AG04450 (cell line): ENCODE data around the gene RAB15. TPM values are rescaled to one million over a fixed set of nuclear protein-coding genes. Genes with fewer than 3 reads are reported as not detected.
A peak's percentile ranks its signal among the peaks of the same experiment; 100 is the strongest.

ENCODE experiments used
- CTCF ChIA-PET: fragments of 300-600, 350-600 bp; formaldehyde crosslinking; extraction: SDS; loops from one replicate; lab custom pipeline; 2022; ENCODE audit warnings: antibody characterized with exemption, inconsistent platforms; lab: Charles Lee
- POLR2A ChIA-PET: fragments of 350-600 bp; formaldehyde crosslinking; extraction: SDS; loops from one replicate; lab custom pipeline; 2021; ENCODE audit warnings: antibody characterized with exemption, inconsistent platforms; lab: Yijun Ruan, JAX
- DNase-seq: peaks from one replicate; pipeline ENCODE4 v3.0.0-alpha.2; 2011; ENCODE audit warnings: low read depth, low spot score
- H3K27ac ChIP-seq: one replicate; pipeline ENCODE4 v1.5.1; 2012; ENCODE audit warnings: low read depth, low read length, control low read depth
- H3K27me3 ChIP-seq: one replicate; pipeline ENCODE4 v1.6.0; 2012; ENCODE audit warnings: low read length; ENCODE audit not compliant: control insufficient read depth, insufficient read depth
- H3K4me3 ChIP-seq: 2 replicates; pipeline ENCODE4 v1.5.1; 2011; ENCODE audit warnings: mild to moderate bottlenecking, low read depth, low read length, control low read depth
- H3K9me3 ChIP-seq: 2 replicates; pipeline ENCODE4 v1.5.1; 2012; ENCODE audit warnings: low read length; ENCODE audit not compliant: control insufficient read depth, insufficient read depth
- CTCF ChIP-seq: IDR thresholded peaks from 2 replicates; pipeline ENCODE4 v1.5.1; 2011; ENCODE audit warnings: low read depth, low read length, control low read depth, inconsistent platforms
- polyA plus RNA-seq: library from polyadenylated mRNA; depleted of rRNA; stranded (reverse); fragments of >200 nt; gene quantifications from 2 replicates; pipeline ENCODE4 v1.2.3, GENCODE V29; 2011

The RAB15 gene
- polyA plus RNA-seq, 1 experiment: 11.0 TPM

GRCh38 chr14:64919618-64920017 is 52.5 kb downstream of the RAB15 start:
- CTCF ChIA-PET: interaction anchor here (1.2 to 2.3 kb wide), 2 partner anchors 9 to 96 kb away, joined by 3 to 7 read pairs; no protein-coding TSS in a partner anchor

GRCh38 chr14:64919215-64919614 is 52.9 kb downstream of the RAB15 start:
- Histone ChIP-seq H3K27me3 (no peaks in the 10 kb centered on the region), H3K27ac (no peak overlapping the region), H3K4me3 (no peak overlapping the region), H3K9me3 (no peaks in the 10 kb centered on the region; the same call in 1 of the 2 replicates)
- TF ChIP-seq CTCF: no peak
- CTCF ChIA-PET: interaction anchor here (0.6 to 2.3 kb wide), 2 partner anchors 9 to 101 kb away, joined by 3 to 7 read pairs; no protein-coding TSS in a partner anchor
- no peak for DNase-seq
- POLR2A ChIA-PET: no interaction called here

More at GRCh38 chr14:64919618-64920017, 52.5 kb downstream of the RAB15 start:
- POLR2A ChIA-PET: no interaction called here
- no peaks in the 10 kb centered on the region; the same call in 1 of the 2 replicates for H3K9me3 ChIP-seq
- H3K4me3 ChIP-seq: no peak overlapping the region
- H3K27ac ChIP-seq: no peak overlapping the region
- no peak for DNase-seq
- TF ChIP-seq CTCF: no peak
- no peaks in the 10 kb centered on the region for H3K27me3 ChIP-seq

GRCh38 chr14:64918216-64918615 is 53.9 kb downstream of the RAB15 start:
- Histone ChIP-seq H3K4me3 (no peak overlapping the region), H3K9me3 (no peaks in the 10 kb centered on the region; the same call in 1 of the 2 replicates), H3K27me3 (no peaks in the 10 kb centered on the region), H3K27ac (no peak overlapping the region)
- POLR2A ChIA-PET: no interaction called here
- no peak for TF ChIP-seq CTCF
- CTCF ChIA-PET: interaction anchor here (0.5 to 1.3 kb wide), 3 partner anchors 95 to 616 kb away, joined by 3 to 4 read pairs (median 3); no protein-coding TSS in a partner anchor
- no peak for DNase-seq

- ChIA-PET POLR2A (interaction anchor here (1.1 kb wide), 1 partner anchor 64 kb away, joined by 3 read pairs; no protein-coding TSS in a partner anchor), CTCF (interaction anchor here (1.3 kb wide), 1 partner anchor 104 kb away, joined by 3 read pairs; no protein-coding TSS in a partner anchor)
- Histone ChIP-seq H3K27ac (no peak overlapping the region), H3K27me3 (peaks cover 2% of the 10 kb centered on the region), H3K4me3 (no peak overlapping the region), H3K9me3 (no peaks in the 10 kb centered on the region; the same call in 1 of the 2 replicates)
- no peak for TF ChIP-seq CTCF
- DNase-seq: no peak
Measured at GRCh38 chr14:64915797-64916196, 56.3 kb downstream of the RAB15 start.

GRCh38 chr14:64915029-64915424 is 57.1 kb downstream of the RAB15 start:
- no peaks in the 10 kb centered on the region; the same call in 1 of the 2 replicates for H3K9me3 ChIP-seq
- no peak for TF ChIP-seq CTCF
- ChIA-PET CTCF (interaction anchor here (0.6 to 1.4 kb wide), 6 partner anchors 11 to 487 kb away, joined by 3 to 5 read pairs (median 4); no protein-coding TSS in a partner anchor), POLR2A (interaction anchor here (0.6 to 1.1 kb wide), 9 partner anchors 8 to 1151 kb away, joined by 3 to 7 read pairs (median 4); partner anchors contain the start of gene ZBTB1)
- H3K27ac ChIP-seq: no peak overlapping the region
- peaks cover 2% of the 10 kb centered on the region for H3K27me3 ChIP-seq
- DNase-seq: no peak
- peak overlapping the region; percentile 97 for H3K4me3 ChIP-seq
